NCI-H2196 (cell line): Measurements from ENCODE around the gene TEX14.
A peak's percentile ranks its signal among the peaks of the same experiment; 100 is the strongest.

Source experiments
- DNase-seq: peaks from one replicate; lab custom pipeline; 2025; ENCODE audit not compliant: unreplicated experiment; lab: John Stamatoyannopoulos, UW

TEX14 gene

GRCh38 chr17:58691701-58692238 is at the start of gene TEX14:
Gene TEX14, minus strand, starts transcription at chr17:58692045. Its CDS starts 40,044 bp downstream, at chr17:58652001.
- no peak for DNase-seq

- DNase-seq = no peak
These were observed 49.3 kb upstream of the TEX14 start for GRCh38 chr17:58741121-58741625.

- DNase-seq = no peak
These were observed 43.0 kb upstream of the TEX14 start for GRCh38 chr17:58734811-58735210.

- no peak for DNase-seq
These were observed 42.2 kb upstream of the TEX14 start for GRCh38 chr17:58734040-58734439.

- no peak for DNase-seq
These were observed 39.1 kb upstream of the TEX14 start for GRCh38 chr17:58730937-58731336.

- no peak for DNase-seq
These were observed 37.0 kb upstream of the TEX14 start for GRCh38 chr17:58728798-58729197.

- DNase-seq = no peak
These were observed 30.9 kb upstream of the TEX14 start for GRCh38 chr17:58722696-58723095.

- no peak for DNase-seq
These were observed 30.4 kb upstream of the TEX14 start for GRCh38 chr17:58722274-58722673.

GRCh38 chr17:58710948-58711552 is 19.2 kb upstream of the TEX14 start:
- DNase-seq = peak; percentile 65

GRCh38 chr17:58706351-58707140 is 14.7 kb upstream of the TEX14 start:
- DNase-seq = no peak

- DNase-seq = no peak
These were observed 12.1 kb upstream of the TEX14 start for GRCh38 chr17:58703916-58704286.

- no peak for DNase-seq
These were observed 11.5 kb upstream of the TEX14 start for GRCh38 chr17:58703137-58703915.

- DNase-seq = no peak
These were observed 10.9 kb upstream of the TEX14 start for GRCh38 chr17:58702708-58703107.

GRCh38 chr17:58702045-58702476 is 10.2 kb upstream of the TEX14 start:
- no peak for DNase-seq

GRCh38 chr17:58699771-58700170 is 7.9 kb upstream of the TEX14 start:
- no peak for DNase-seq

- no peak for DNase-seq
These were observed 3.0 kb upstream of the TEX14 start for GRCh38 chr17:58694826-58695225.

- DNase-seq = no peak
These were observed 2.5 kb upstream of the TEX14 start for GRCh38 chr17:58694302-58694701.

GRCh38 chr17:58693751-58694150 is 1.9 kb upstream of the TEX14 start:
- no peak for DNase-seq

GRCh38 chr17:58693208-58693607 is 1.4 kb upstream of the TEX14 start:
- DNase-seq = no peak

- peak; percentile 91 for DNase-seq
These were observed 602 bp upstream of the TEX14 start, which contains the start of gene RAD51C for GRCh38 chr17:58692239-58693055. Gene RAD51C, plus strand, starts transcription at chr17:58692602. Its CDS starts 42 bp downstream, at chr17:58692644.
